ENCODE measurements around the gene RIMS1. TPM values are rescaled to one million over a fixed set of nuclear protein-coding genes. Genes with fewer than 3 reads are reported as not detected.

RIMS1 gene
- total and polyA plus RNA-seq, 4 experiments from 2014 or later: not detected

GRCh38 chr6:72032086-72032485 lies 145.7 kb downstream of the RIMS1 start:
- H3K27me3 Mint-ChIP-seq: no peaks in the 10 kb centered on the region
- no peaks in the 10 kb centered on the region for H3K36me3 Mint-ChIP-seq
- H3K9me3 ChIP-seq (ENCODE audit: control insufficient read depth in 1 of 2, low read length in 2 of 2): no peaks in the 10 kb centered on the region
- CTCF ChIA-PET (ENCODE audit: partially characterized antibody): no interaction called here
- H3K27ac ChIP-seq (ENCODE audit: low read depth, low read length): no peak overlapping the region
- H3K4me3 Mint-ChIP-seq: no peak overlapping the region
- H3K4me1 ChIP-seq (ENCODE audit: insufficient read depth, low read length): no peaks in the 10 kb centered on the region
- no peak overlapping the region for H3K27ac Mint-ChIP-seq
- POLR2A ChIA-PET (ENCODE audit: partially characterized antibody): no interaction called here
- no peaks in the 10 kb centered on the region for H3K27me3 ChIP-seq (ENCODE audit: insufficient read depth, low read length)
- no peaks in the 10 kb centered on the region for H3K4me1 Mint-ChIP-seq
- no peak overlapping the region for H3K4me3 ChIP-seq (ENCODE audit: low read length in 2 of 2)
- DNase-seq: no peak
- peaks cover 0 to 3% (median 0%) of the 10 kb centered on the region in 8 donors for H3K9me3 Mint-ChIP-seq
- H3K36me3 ChIP-seq (ENCODE audit: insufficient read depth, low read length): no peaks in the 10 kb centered on the region
- intact Hi-C loops (cut with micrococcal nuclease): no loop called here

DNA sequence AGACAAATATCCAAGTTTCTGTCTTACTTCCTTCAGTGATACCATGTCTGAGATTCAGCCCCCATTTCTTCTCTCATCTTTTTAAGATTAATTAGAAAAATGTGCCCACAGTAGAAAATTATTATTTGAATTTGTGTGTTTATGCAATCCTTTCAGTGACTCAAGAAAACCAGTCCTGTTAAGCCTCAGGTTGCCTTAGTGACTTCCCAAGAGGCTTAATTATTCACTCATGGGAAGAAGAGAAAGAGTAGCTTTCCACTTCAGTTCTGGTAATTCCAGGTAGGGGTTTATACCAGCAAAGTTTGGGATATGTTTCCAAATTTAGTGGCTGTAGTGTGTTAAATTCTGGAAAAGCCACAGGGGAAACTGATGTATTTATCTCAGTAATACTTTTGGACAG lies 149.1 kb downstream of the RIMS1 start:
- Mint-ChIP-seq H3K4me3 (no peak overlapping the region), H3K9me3 (peaks cover 0 to 3% (median 0%) of the 10 kb centered on the region in 8 donors), H3K4me1 (no peaks in the 10 kb centered on the region), H3K27ac (no peak overlapping the region), H3K27me3 (no peaks in the 10 kb centered on the region), H3K36me3 (no peaks in the 10 kb centered on the region)
- H3K4me1 ChIP-seq (ENCODE audit: insufficient read depth, low read length): no peaks in the 10 kb centered on the region
- intact Hi-C loops (cut with micrococcal nuclease): no loop called here
- H3K27ac ChIP-seq (ENCODE audit: low read depth, low read length): no peak overlapping the region
- no peak for DNase-seq
- CTCF ChIA-PET (ENCODE audit: partially characterized antibody): no interaction called here
- no peaks in the 10 kb centered on the region for H3K27me3 ChIP-seq (ENCODE audit: insufficient read depth, low read length)
- POLR2A ChIA-PET (ENCODE audit: partially characterized antibody): no interaction called here
- no peaks in the 10 kb centered on the region for H3K9me3 ChIP-seq (ENCODE audit: control insufficient read depth in 1 of 2, low read length in 2 of 2)
- no peaks in the 10 kb centered on the region for H3K36me3 ChIP-seq (ENCODE audit: insufficient read depth, low read length)
- no peak overlapping the region for H3K4me3 ChIP-seq (ENCODE audit: low read length in 2 of 2)

- Histone ChIP-seq H3K27me3 (ENCODE audit: insufficient read depth, low read length) (no peaks in the 10 kb centered on the region), H3K27ac (ENCODE audit: low read depth, low read length) (no peak overlapping the region), H3K4me1 (ENCODE audit: insufficient read depth, low read length) (no peaks in the 10 kb centered on the region), H3K36me3 (ENCODE audit: insufficient read depth, low read length) (no peaks in the 10 kb centered on the region), H3K4me3 (ENCODE audit: low read length in 2 of 2) (no peak overlapping the region), H3K9me3 (ENCODE audit: control insufficient read depth in 1 of 2, low read length in 2 of 2) (no peaks in the 10 kb centered on the region)
- no peak overlapping the region for H3K27ac Mint-ChIP-seq
- H3K27me3 Mint-ChIP-seq: no peaks in the 10 kb centered on the region
- DNase-seq: no peak
- no peak overlapping the region for H3K4me3 Mint-ChIP-seq
- H3K9me3 Mint-ChIP-seq: peaks cover 0 to 3% (median 0%) of the 10 kb centered on the region in 8 donors
- intact Hi-C loops (cut with micrococcal nuclease): no loop called here
- H3K4me1 Mint-ChIP-seq: no peaks in the 10 kb centered on the region
- CTCF ChIA-PET (ENCODE audit: partially characterized antibody): no interaction called here
- H3K36me3 Mint-ChIP-seq: no peaks in the 10 kb centered on the region
- POLR2A ChIA-PET (ENCODE audit: partially characterized antibody): no interaction called here
Measured at GRCh38 chr6:72035966-72036365, 149.6 kb downstream of the RIMS1 start.

- Mint-ChIP-seq H3K27me3 (no peaks in the 10 kb centered on the region), H3K4me3 (no peak overlapping the region), H3K27ac (no peak overlapping the region), H3K9me3 (peaks cover 0 to 3% (median 0%) of the 10 kb centered on the region in 8 donors), H3K4me1 (no peaks in the 10 kb centered on the region), H3K36me3 (no peaks in the 10 kb centered on the region)
- Histone ChIP-seq H3K4me3 (ENCODE audit: low read length in 2 of 2) (no peak overlapping the region), H3K36me3 (ENCODE audit: insufficient read depth, low read length) (no peaks in the 10 kb centered on the region), H3K27me3 (ENCODE audit: insufficient read depth, low read length) (no peaks in the 10 kb centered on the region), H3K27ac (ENCODE audit: low read depth, low read length) (no peak overlapping the region), H3K9me3 (ENCODE audit: control insufficient read depth in 1 of 2, low read length in 2 of 2) (no peaks in the 10 kb centered on the region), H3K4me1 (ENCODE audit: insufficient read depth, low read length) (no peaks in the 10 kb centered on the region)
- no peak for DNase-seq
- intact Hi-C loops (cut with micrococcal nuclease): no loop called here
- ChIA-PET CTCF (ENCODE audit: partially characterized antibody) (no interaction called here), POLR2A (ENCODE audit: partially characterized antibody) (no interaction called here)
Measured at GRCh38 chr6:72037006-72037405, 150.7 kb downstream of the RIMS1 start.

DNA sequence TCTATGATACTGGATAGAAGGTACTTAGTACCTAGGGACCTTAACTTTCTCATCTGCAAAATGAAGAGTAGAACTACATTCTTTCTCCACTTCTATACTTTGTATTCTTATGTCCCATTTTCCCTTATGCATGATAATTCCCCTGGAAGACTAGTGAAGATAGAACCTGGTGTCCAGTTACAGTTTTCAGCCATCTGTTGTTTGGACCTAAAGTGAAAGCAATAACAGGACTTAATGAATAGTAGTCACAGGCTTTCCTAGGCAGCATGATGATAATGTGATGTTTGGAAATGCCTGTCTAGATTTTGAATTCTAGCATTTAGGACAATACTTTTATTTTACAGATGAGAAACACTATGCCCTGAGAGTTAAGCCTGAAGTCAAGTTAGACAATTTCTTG lies 153.8 kb downstream of the RIMS1 start:
- Mint-ChIP-seq H3K4me3 (no peak overlapping the region), H3K36me3 (no peaks in the 10 kb centered on the region), H3K4me1 (no peaks in the 10 kb centered on the region), H3K27ac (no peak overlapping the region), H3K27me3 (no peaks in the 10 kb centered on the region), H3K9me3 (peaks cover 0 to 3% (median 0%) of the 10 kb centered on the region in 8 donors)
- no peaks in the 10 kb centered on the region for H3K4me1 ChIP-seq (ENCODE audit: insufficient read depth, low read length)
- H3K27me3 ChIP-seq (ENCODE audit: insufficient read depth, low read length): no peaks in the 10 kb centered on the region
- H3K9me3 ChIP-seq (ENCODE audit: control insufficient read depth in 1 of 2, low read length in 2 of 2): no peaks in the 10 kb centered on the region
- ChIA-PET CTCF (ENCODE audit: partially characterized antibody) (no interaction called here), POLR2A (ENCODE audit: partially characterized antibody) (no interaction called here)
- no peak overlapping the region for H3K27ac ChIP-seq (ENCODE audit: low read depth, low read length)
- DNase-seq: no peak
- intact Hi-C loops (cut with micrococcal nuclease): no loop called here
- H3K4me3 ChIP-seq (ENCODE audit: low read length in 2 of 2): no peak overlapping the region
- H3K36me3 ChIP-seq (ENCODE audit: insufficient read depth, low read length): no peaks in the 10 kb centered on the region

GRCh38 chr6:72042088-72042487 lies 155.7 kb downstream of the RIMS1 start:
- ChIA-PET CTCF (ENCODE audit: partially characterized antibody) (no interaction called here), POLR2A (ENCODE audit: partially characterized antibody) (no interaction called here)
- DNase-seq: no peak
- Histone ChIP-seq H3K27ac (ENCODE audit: low read depth, low read length) (no peak overlapping the region), H3K36me3 (ENCODE audit: insufficient read depth, low read length) (no peaks in the 10 kb centered on the region), H3K27me3 (ENCODE audit: insufficient read depth, low read length) (no peaks in the 10 kb centered on the region), H3K4me1 (ENCODE audit: insufficient read depth, low read length) (no peaks in the 10 kb centered on the region), H3K4me3 (ENCODE audit: low read length in 2 of 2) (no peak overlapping the region), H3K9me3 (ENCODE audit: control insufficient read depth in 1 of 2, low read length in 2 of 2) (no peaks in the 10 kb centered on the region)
- Mint-ChIP-seq H3K9me3 (peaks cover 0 to 3% (median 0%) of the 10 kb centered on the region in 8 donors), H3K27ac (no peak overlapping the region), H3K4me1 (no peaks in the 10 kb centered on the region), H3K36me3 (no peaks in the 10 kb centered on the region), H3K4me3 (no peak overlapping the region), H3K27me3 (no peaks in the 10 kb centered on the region)
- intact Hi-C loops (cut with micrococcal nuclease): no loop called here

- no peak overlapping the region for H3K4me3 ChIP-seq (ENCODE audit: low read length in 2 of 2)
- H3K9me3 ChIP-seq (ENCODE audit: control insufficient read depth in 1 of 2, low read length in 2 of 2): no peaks in the 10 kb centered on the region
- H3K4me1 Mint-ChIP-seq: no peaks in the 10 kb centered on the region
- H3K9me3 Mint-ChIP-seq: peaks cover 0 to 10% (median 0%) of the 10 kb centered on the region in 8 donors
- DNase-seq: no peak
- no peaks in the 10 kb centered on the region for H3K36me3 ChIP-seq (ENCODE audit: insufficient read depth, low read length)
- ChIA-PET CTCF (ENCODE audit: partially characterized antibody) (no interaction called here), POLR2A (ENCODE audit: partially characterized antibody) (no interaction called here)
- no peaks in the 10 kb centered on the region for H3K27me3 ChIP-seq (ENCODE audit: insufficient read depth, low read length)
- H3K27me3 Mint-ChIP-seq: no peaks in the 10 kb centered on the region
- intact Hi-C loops (cut with micrococcal nuclease): no loop called here
- no peak overlapping the region for H3K27ac ChIP-seq (ENCODE audit: low read depth, low read length)
- no peak overlapping the region for H3K4me3 Mint-ChIP-seq
- H3K36me3 Mint-ChIP-seq: no peaks in the 10 kb centered on the region
- no peak overlapping the region for H3K27ac Mint-ChIP-seq
- H3K4me1 ChIP-seq (ENCODE audit: insufficient read depth, low read length): no peaks in the 10 kb centered on the region
Measured at GRCh38 chr6:72048080-72048479, 161.7 kb downstream of the RIMS1 start.

GRCh38 chr6:72049376-72049775 lies 163.0 kb downstream of the RIMS1 start:
- no peaks in the 10 kb centered on the region for H3K27me3 ChIP-seq (ENCODE audit: insufficient read depth, low read length)
- intact Hi-C loops (cut with micrococcal nuclease): no loop called here

More at GRCh38 chr6:72049376-72049775, 163.0 kb downstream of the RIMS1 start:
- Mint-ChIP-seq H3K4me3 (no peak overlapping the region), H3K27ac (no peak overlapping the region), H3K27me3 (peaks cover 0 to 2% of the 10 kb centered on the region in 2 donors), H3K36me3 (no peaks in the 10 kb centered on the region), H3K4me1 (no peaks in the 10 kb centered on the region), H3K9me3 (peaks cover 0 to 14% (median 3%) of the 10 kb centered on the region in 8 donors)
- no peak for DNase-seq
- no peak overlapping the region for H3K4me3 ChIP-seq (ENCODE audit: low read length in 2 of 2)
- POLR2A ChIA-PET (ENCODE audit: partially characterized antibody): no interaction called here
- H3K4me1 ChIP-seq (ENCODE audit: insufficient read depth, low read length): no peaks in the 10 kb centered on the region
- no peaks in the 10 kb centered on the region for H3K36me3 ChIP-seq (ENCODE audit: insufficient read depth, low read length)
- H3K9me3 ChIP-seq (ENCODE audit: control insufficient read depth in 1 of 2, low read length in 2 of 2): no peaks in the 10 kb centered on the region
- H3K27ac ChIP-seq (ENCODE audit: low read depth, low read length): no peak overlapping the region
- CTCF ChIA-PET (ENCODE audit: partially characterized antibody): no interaction called here

Data from CD4-positive, alpha-beta memory T cell (primary cell).